SH-SY5Y (cell line): Measurements from ENCODE around the gene METRNL.

ENCODE experiments used
- GATA2 ChIP-seq: IDR thresholded peaks from 2 replicates; pipeline ENCODE4 v1.6.1; 2011; ENCODE audit warnings: mild to moderate bottlenecking, low read depth, low read length
- GATA3 ChIP-seq: IDR thresholded peaks from 2 replicates; pipeline ENCODE4 v1.6.1; 2011; ENCODE audit warnings: low read depth, mild to moderate bottlenecking, low read length, moderate library complexity

The METRNL gene

GRCh38 chr17:83136156-83136555 lies 56.7 kb downstream of the METRNL start:
- TF ChIP-seq GATA3 (no peak), GATA2 (no peak)

- TF ChIP-seq GATA2, result no peak
These were observed 57.5 kb downstream of the METRNL start for GRCh38 chr17:83136931-83137330.

GRCh38 chr17:83137523-83137922 lies 58.1 kb downstream of the METRNL start:
- TF ChIP-seq GATA2, result no peak
- no peak for TF ChIP-seq GATA3

GRCh38 chr17:83138820-83139219 lies 59.4 kb downstream of the METRNL start:
- TF ChIP-seq GATA2, result no peak
- TF ChIP-seq GATA3, result no peak

GRCh38 chr17:83142619-83143018 lies 63.2 kb downstream of the METRNL start:
- TF ChIP-seq GATA3 (no peak), GATA2 (no peak)

GRCh38 chr17:83143817-83144231 lies 64.4 kb downstream of the METRNL start:
- TF ChIP-seq GATA3 (no peak), GATA2 (no peak)
